HG02981 (cell line): Measurements from ENCODE around the gene SLC6A19.
"Not testable (repeated sequence)": the region's sequence is repeated elsewhere in the genome, so short reads cannot be mapped to it uniquely, and the experiment has no call there.

Experiments
- ATAC-seq: cut with Tn5 transposase; IDR thresholded peaks from one replicate; pipeline ENCODE4 v1.9.1; 2021; ENCODE audit warnings: mild to moderate bottlenecking, moderate library complexity; ENCODE audit not compliant: unreplicated experiment

Gene SLC6A19

DNA sequence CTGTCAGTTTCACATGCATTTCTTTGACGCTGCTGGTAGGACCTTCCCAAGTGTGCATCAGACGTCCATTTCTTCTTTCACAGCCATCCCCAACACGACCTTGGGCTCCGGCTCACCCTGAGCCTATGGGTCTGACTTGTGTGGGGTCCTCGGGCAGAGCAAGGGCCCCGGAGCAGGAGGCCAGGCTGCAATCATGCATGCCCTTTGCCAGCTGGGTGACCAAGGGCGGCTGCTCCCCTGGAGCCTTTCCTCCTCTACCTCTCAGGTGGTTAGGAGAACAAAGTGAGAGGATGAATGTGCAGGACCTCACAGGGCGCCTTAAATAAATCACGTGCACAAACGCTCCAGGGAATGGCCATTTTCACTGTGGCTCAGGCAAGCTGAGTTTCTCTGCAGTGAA lies 60.2 kb downstream of the SLC6A19 start:
- no peak for ATAC-seq

DNA sequence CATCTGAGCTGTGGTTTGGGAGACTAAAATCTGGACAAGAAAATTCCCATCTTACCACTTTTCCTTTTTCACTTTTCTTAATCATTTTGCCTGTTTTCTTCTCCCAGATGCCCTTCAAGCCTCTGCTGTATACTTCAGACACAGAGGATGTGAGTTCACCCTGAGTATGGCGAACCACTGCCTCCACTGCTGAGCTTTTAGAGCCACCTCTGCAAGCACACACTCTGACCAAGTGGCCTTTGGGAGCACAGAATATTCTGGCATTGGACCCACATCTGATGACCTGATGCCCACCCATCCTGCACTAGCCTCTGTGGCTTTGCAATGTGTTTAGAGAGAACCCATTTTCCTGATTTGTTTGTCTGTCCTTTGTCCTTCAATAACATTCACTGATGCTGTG lies 61.0 kb downstream of the SLC6A19 start:
- ATAC-seq, result no peak

DNA sequence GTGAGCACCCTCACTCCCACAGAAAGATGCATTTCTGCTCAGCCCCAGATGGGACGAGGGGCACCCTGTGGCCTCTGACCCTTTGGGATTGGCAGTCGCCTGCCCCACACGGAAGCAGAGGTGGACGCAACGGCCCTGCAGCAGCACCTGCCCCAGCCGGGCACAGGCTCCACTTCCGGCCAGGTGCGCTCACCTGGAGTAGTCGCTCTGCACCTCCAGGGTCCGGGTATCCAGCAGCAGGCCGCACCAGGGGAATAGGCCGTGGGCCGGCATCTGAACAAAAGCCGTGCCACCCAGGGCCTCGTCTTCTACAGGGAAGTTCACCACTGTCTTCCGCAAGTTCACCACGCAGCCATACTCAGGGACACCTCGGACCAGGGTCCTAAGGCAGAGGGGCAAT lies 62.8 kb downstream of the SLC6A19 start:
- ATAC-seq, result no peak

DNA sequence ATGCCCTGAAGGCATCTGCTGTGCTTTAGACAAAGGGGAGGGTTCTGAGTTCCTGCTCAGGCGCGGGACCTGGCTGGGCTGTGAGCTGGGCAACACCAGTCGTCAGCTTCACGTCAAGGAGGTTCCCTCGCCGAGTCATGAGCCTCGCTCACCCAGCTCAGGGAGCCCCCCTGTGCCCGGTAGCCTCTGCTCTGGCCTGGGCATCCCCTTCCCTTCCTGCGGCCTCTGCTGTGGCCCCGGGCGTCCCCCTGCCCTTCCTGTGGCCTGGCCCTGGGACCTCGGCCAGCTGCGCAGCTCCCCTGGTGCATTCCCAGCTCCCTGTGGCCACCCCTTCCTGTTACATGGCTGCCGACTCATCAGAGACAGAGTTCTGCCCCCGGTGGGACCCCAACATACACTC lies 63.6 kb downstream of the SLC6A19 start:
- ATAC-seq, result no peak

DNA sequence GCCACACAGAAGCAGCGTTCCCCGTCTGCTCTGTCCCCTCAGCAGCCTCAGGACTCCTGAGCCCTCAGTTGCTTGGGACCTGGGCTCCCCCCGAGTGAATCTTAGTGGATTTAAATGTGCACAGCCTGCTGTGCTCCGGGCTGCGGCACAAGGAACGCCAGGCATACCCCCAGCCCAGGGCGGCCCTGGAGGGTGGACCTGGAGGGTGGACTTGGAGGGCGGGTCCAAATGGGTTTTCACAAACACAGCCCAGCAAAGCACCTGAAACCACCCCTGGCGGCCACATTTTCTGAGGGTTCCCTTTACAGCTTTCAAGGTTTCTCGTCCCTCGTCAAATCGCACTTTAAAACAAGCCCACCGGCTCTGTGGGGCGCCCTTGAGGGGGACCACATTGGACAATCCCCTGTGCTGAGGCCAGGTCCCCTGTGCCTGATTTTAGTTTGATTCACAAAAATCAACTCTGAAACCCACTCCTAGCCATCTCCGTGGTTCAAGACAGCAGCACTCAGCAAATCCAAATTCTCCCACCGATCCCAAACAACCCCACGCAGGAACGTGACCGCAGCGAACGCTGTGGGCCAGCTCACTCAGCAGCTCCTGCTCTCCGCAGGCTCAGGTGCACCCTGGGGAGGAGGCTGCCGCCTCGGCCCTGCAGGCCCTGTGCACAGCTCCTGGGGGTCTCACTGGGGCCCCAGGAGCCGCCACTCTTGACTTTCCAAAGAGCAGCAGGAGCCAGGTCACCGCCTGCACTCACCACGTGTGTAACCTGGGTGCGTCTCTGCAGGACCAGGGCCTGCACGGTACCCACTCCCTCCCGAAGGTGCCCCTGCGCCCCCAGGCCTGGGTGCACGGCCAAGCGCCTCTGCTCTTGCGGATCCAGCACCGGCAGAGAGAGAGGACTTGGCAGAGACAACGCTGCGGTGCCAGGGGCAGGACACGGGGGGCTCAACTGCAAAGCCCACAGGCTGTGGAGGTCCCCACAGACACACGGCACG lies 64.4 kb downstream of the SLC6A19 start:
- ATAC-seq, result no peak

DNA sequence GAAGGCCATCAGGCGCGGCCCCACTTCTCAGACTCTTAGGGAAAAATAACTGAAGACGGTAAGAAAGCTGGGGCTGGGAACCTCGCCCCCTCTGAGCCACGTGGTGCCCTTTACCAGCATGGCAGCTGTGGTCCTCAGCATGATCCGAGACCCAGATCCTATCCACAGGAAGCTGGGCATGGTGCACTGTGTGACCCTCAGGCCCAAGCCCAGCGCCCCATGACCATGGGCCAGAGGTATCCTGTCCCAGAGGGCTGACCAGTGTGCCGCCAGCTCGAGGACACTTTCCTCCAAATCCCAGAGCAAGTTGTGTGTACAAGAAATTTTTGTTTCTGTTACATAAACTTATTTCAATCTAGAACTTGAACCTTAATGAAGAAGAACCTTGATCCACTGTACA lies 65.4 kb downstream of the SLC6A19 start:
- no peak for ATAC-seq

DNA sequence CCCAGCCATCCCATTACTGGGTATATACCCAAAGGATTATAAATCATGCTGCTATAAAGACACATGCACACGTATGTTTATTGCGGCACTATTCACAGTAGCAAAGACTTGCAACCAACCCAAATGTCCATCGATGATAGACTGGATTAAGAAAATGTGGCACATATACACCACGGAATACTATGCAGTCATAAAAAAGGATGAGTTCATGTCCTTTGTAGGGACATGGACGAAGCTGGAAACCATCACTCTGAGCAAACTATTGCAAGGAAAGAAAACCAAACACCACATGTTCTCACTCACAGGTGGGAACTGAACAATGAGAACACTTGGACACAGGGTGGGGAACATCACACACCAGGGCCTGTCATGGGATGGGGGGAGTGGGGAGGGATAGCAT lies 66.1 kb downstream of the SLC6A19 start:
- ATAC-seq, result not testable (repeated sequence)

DNA sequence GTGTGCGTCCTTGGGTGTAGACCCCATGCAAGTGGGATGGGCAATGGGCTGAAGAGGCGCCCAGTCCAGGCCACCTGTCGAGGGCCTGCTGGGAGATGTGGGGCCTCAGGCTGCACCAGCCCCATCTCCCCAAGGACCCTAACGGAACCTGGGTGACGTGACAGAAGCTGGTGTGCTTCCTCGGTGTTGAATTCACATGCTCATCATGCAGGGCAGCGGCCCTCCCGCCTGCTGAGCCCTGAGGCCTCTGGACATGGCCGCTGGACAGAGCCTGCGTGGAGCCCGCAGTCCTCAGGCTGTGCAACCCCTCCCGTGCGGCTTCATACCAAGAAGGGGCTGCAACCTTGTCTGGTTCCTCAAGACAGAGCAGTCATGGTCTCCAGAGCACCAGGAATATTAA lies 66.7 kb downstream of the SLC6A19 start:
- no peak for ATAC-seq

DNA sequence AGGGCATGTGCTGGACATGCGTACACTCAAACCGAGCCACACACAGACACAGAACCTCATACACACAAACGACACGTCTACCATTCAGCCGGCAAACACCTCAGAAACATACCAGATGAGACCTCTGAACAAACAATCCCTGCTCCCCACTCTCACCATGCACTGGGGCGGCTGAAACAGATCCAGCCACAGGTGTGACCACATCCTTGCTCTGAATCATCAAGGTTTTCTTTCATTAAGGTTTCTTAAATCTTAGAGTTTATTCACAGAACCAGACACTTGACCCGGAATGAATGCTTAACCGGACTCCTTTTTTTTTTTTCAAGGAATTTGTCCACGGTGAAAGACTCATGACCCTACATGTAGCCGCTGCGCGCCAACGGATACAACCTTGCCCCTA lies 67.3 kb downstream of the SLC6A19 start:
- ATAC-seq, result no peak

DNA sequence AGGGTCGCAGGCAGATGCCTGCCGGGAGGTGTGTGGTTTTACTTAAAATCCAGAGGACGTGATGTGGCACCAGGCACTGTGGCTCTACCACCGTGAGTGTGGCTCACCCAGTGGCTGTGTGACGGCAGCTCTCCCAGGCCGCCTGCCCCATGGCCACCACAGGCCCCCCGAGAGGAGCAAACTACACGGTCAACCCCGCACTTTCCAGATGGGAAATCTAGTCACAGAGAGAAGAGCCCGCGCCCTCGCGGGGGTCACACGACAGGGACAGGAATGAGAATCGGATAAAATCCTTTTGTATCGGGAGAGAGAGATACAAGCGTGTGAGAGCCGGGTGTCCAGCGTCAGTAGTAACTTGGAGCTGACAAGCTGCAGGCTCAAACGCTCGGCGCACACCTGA lies 69.0 kb downstream of the SLC6A19 start:
- ATAC-seq, result no peak

DNA sequence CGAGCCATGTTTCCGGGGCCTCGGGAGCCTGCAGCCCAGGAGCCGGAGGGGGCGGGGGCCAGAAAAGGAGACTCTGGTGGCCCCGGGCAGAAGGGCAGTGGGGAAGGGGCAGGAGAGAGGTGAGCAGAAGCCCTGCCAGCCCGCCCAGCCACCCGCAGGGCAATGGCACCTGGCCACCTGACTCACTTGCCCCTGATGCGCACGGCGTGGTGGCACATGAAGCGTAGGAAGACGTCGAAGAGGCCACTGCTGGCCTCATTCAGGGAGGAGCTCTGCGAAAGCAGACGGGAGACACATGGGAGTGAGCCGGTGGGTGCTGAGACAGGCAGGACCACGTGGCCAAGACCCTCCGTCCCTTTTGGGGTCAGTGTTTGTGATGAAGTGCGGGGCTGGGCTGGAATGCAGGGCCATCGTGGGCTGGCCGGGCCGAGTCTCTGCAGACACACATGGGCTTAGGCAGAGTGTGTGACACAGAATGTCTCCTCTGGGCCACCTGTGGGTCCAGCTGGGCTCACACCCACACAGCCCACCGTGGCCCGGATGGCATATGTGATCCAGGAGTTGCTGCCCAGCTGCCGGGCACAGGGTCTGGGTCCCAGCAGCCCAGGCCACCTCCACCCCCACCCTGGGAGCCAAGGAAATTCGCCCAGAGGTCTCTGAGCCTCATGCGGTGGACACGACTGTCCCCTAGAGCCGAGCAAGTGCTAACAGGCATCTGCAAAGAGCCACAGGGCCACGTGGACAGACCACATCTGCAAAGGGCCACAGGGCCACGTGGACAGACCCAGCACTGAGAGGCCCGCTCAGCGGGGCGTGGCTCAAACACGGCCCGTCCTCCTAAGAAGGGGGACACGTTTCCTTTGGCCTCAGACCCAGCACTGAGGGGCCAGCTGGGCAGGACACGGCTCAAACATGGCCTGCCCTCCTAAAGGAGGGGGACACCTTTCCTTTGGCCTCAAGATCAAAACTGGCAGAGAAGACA lies 69.8 kb downstream of the SLC6A19 start:
- no peak for ATAC-seq

DNA sequence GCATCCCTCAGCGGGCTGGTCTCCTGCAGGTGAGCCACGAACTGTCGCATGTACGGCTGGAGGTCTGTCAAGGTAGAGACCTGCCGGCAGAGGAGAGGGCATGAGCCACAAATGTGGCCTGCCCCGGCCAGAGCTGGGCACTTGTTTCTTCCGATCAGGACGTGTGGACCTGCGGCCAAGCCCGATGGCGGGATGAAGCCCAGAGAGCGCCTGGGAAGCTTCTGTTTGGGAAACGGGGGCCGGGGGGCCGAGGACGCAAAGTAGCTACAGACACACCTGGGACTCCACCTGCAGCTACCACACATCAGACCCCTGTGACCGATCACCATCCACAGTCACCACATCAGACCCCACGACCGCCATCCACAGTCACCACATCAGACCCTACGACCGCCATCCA lies 70.8 kb downstream of the SLC6A19 start:
- no peak for ATAC-seq

DNA sequence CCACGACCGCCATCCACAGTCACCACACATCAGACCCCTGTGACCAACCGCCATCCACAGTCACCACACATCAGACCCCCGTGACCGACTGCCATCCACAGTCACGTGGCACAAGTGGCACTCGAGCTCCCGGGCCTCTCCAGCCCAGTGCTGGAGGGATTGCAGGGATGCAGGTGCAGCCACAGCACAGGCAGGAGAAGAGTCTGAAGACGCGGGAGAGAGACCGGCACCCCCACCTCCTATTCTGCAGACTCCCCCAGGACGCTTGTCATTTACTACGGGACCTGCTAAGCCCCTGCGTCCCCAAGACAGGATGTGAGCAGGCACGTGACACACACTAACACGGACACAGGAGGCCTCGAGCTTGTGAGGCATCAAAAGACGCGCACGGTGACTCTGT lies 72.3 kb downstream of the SLC6A19 start:
- no peak for ATAC-seq

DNA sequence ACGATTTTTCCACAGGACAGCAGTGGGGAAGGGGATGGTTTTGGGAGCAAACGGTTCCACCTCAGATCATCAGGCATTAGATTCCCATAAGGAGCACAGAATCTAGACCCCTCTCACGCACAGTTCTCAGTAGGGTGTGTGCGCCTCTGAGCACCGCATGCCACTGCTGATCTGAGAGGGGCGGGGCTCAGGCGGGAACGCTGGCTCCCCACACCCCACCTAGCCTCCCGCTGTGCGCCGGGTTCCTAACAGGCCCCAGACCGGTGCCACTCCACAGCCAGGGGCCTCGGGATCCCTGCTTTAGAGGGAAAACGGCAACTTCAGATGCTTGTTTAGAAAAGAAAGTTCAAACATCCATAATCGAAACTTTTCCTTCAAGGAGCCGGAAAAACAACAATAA lies 73.1 kb downstream of the SLC6A19 start:
- ATAC-seq, result no peak
